HepG2 (cell line): ENCODE results near the gene CD7. TPM values are rescaled to one million over a fixed set of nuclear protein-coding genes. Genes with fewer than 3 reads are reported as not detected.

Experiments used
- BHLHE40 ChIP-seq: IDR thresholded peaks from 2 replicates; pipeline ENCODE4 v1.6.1; 2011; ENCODE audit warnings: low read length, improper control_type of control experiment
- CEBPG ChIP-seq: IDR thresholded peaks from 2 replicates; pipeline ENCODE4 v1.6.1; 2016
- CHD2 ChIP-seq: IDR thresholded peaks from 2 replicates; pipeline ENCODE4 v1.6.1; 2011; ENCODE audit warnings: low read depth, low read length, improper control_type of control experiment
- CREBL2 ChIP-seq: sonication (generic); formaldehyde crosslinking; IDR thresholded peaks from 2 replicates; pipeline ENCODE4 v1.8.1; 2023; ENCODE audit warnings: missing genetic modification reagents, mild to moderate bottlenecking, borderline replicate concordance
- FOXC1 ChIP-seq: sonication (generic); formaldehyde crosslinking; IDR thresholded peaks from 2 replicates; pipeline ENCODE4 v1.8.0; 2022; ENCODE audit warnings: mild to moderate bottlenecking, missing genetic modification reagents, borderline replicate concordance
- HNRNPL ChIP-seq: fragments of 200-400 bp; formaldehyde crosslinking; IDR thresholded peaks from 2 replicates; pipeline ENCODE4 v1.6.1; 2017; ENCODE audit warnings: mild to moderate bottlenecking, low read depth, low read length
- HOXA9 ChIP-seq: sonication (generic); formaldehyde crosslinking; IDR thresholded peaks from 2 replicates; pipeline ENCODE4 v1.8.1; 2022; ENCODE audit warnings: missing genetic modification reagents, mild to moderate bottlenecking, moderate library complexity, borderline replicate concordance
- JUNB ChIP-seq: sonication (generic); formaldehyde crosslinking; IDR thresholded peaks from 2 replicates; pipeline ENCODE4 v1.8.0; 2022; ENCODE audit warnings: missing genetic modification reagents, mild to moderate bottlenecking, borderline replicate concordance
- MZF1 ChIP-seq: sonication (generic); formaldehyde crosslinking; IDR thresholded peaks from 2 replicates; pipeline ENCODE4 v1.8.1; 2023; ENCODE audit warnings: mild to moderate bottlenecking, missing genetic modification reagents, borderline replicate concordance
- NFIB ChIP-seq: sonication (generic); formaldehyde crosslinking; IDR thresholded peaks from 2 replicates; pipeline ENCODE4 v1.9.0; 2021; ENCODE audit warnings: missing genetic modification reagents, mild to moderate bottlenecking, borderline replicate concordance
- NFKBIZ ChIP-seq: IDR thresholded peaks from 2 replicates; pipeline ENCODE4 v1.6.1; 2018; ENCODE audit warnings: missing genetic modification reagents, missing compliant biosample characterization
- NR2F1 ChIP-seq, 2 experiments: fragments of 450-650 bp in 1 of 2; formaldehyde crosslinking in 1 of 2; IDR thresholded peaks; 2 replicates each; pipeline versions ENCODE4 v1.5.0 to v1.6.1; 2016 to 2020; ENCODE audit warnings: mild to moderate bottlenecking in 1 of 2, missing compliant biosample characterization in 1 of 2, missing genetic modification reagents in 1 of 2, moderate library complexity in 1 of 2
- PHF8 ChIP-seq: sonication (generic); formaldehyde crosslinking; IDR thresholded peaks from 2 replicates; pipeline ENCODE4 v1.5.0; 2020; ENCODE audit warnings: missing genetic modification reagents
- PRDM15 ChIP-seq: sonication (generic); formaldehyde crosslinking; IDR thresholded peaks from 2 replicates; pipeline ENCODE4 v1.4.0; 2020; ENCODE audit warnings: missing genetic modification reagents
- RBM39 ChIP-seq: fragments of 200-400 bp; formaldehyde crosslinking; IDR thresholded peaks from one replicate; pipeline ENCODE4 v1.6.1; 2018; ENCODE audit warnings: antibody characterized with exemption, mild to moderate bottlenecking, low read depth, low read length; ENCODE audit not compliant: poor library complexity, severe bottlenecking
- SMAD9 ChIP-seq: sonication (generic); formaldehyde crosslinking; IDR thresholded peaks from 2 replicates; pipeline ENCODE4 v1.5.1; 2020; ENCODE audit warnings: mild to moderate bottlenecking, missing genetic modification reagents
- SOX13 ChIP-seq, 3 experiments: fragments of 450-650 bp in 1 of 3; sonication (generic) in 1 of 3; formaldehyde crosslinking in 1 of 3; IDR thresholded peaks in 2 of 3; conservative IDR thresholded peaks in 1 of 3; 2 replicates each; pipeline versions ENCODE4 v1.5.0 to v1.6.1; 2016 to 2020; ENCODE audit warnings: antibody characterized with exemption in 1 of 3, mild to moderate bottlenecking in 1 of 3, missing compliant biosample characterization in 1 of 3, missing genetic modification reagents in 1 of 3, moderate library complexity in 1 of 3
- SSRP1 ChIP-seq: IDR thresholded peaks from 2 replicates; pipeline ENCODE4 v1.6.1; 2016; ENCODE audit warnings: control low read depth
- TEAD3 ChIP-seq: optimal IDR thresholded peaks from 2 replicates; pipeline ENCODE3; 2016; ENCODE audit warnings: borderline replicate concordance
- ZFP37 ChIP-seq: sonication (generic); formaldehyde crosslinking; IDR thresholded peaks from 2 replicates; pipeline ENCODE4 v1.4.0; 2020; ENCODE audit warnings: missing genetic modification reagents, borderline replicate concordance
- ZNF382 ChIP-seq: sonication (generic); formaldehyde crosslinking; IDR thresholded peaks from 2 replicates; pipeline ENCODE4 v1.5.0; 2020; ENCODE audit warnings: missing genetic modification reagents, mild to moderate bottlenecking, borderline replicate concordance
- ZNF530 ChIP-seq: sonication (generic); formaldehyde crosslinking; IDR thresholded peaks from 2 replicates; pipeline ENCODE4 v1.5.0; 2020; ENCODE audit warnings: low read depth, mild to moderate bottlenecking, missing genetic modification reagents
- ZNF549 ChIP-seq: sonication (generic); formaldehyde crosslinking; IDR thresholded peaks from 2 replicates; pipeline ENCODE4 v1.5.0; 2020; ENCODE audit warnings: missing genetic modification reagents
- ZNF709 ChIP-seq: sonication (generic); formaldehyde crosslinking; IDR thresholded peaks from 2 replicates; pipeline ENCODE4 v1.5.0; 2020; ENCODE audit warnings: mild to moderate bottlenecking, missing genetic modification reagents
- polyA plus RNA-seq, 8 experiments: library from polyadenylated mRNA; depleted of rRNA in 3 of 8; stranded (reverse) in 7 of 8; unstranded in 1 of 8; fragments of >200 nt; fragmentation: Illumina TruSeq in 4 of 8; extraction: Trizol in 4 of 8; gene quantifications; 2 replicates each; pipeline versions ENCODE4 v1.2.1 to v1.2.3, GENCODE V29; 2011 to 2016; ENCODE audit warnings: low read depth in 4 of 8, missing spikeins in 1 of 8, mixed read lengths in 1 of 8; ENCODE audit not compliant: insufficient read depth in 1 of 8
- total RNA-seq, 5 experiments: library from RNA; depleted of rRNA; stranded (reverse); fragments of >200 nt; fragmentation: Illumina TruSeq; extraction: Trizol; gene quantifications; 2 replicates each; pipeline ENCODE4 v1.2.3, GENCODE V29; 2016; ENCODE audit warnings: low read depth in 1 of 5

CD7 gene
- total and polyA plus RNA-seq, 2 of the 13 experiments (the other 11 are each of a cell fraction or from before 2014, with no cell fraction given) = 67.6 to 76.4 TPM

GRCh38 chr17:82325286-82326180 lies 8.1 kb upstream of the CD7 start (continued):
- TF ChIP-seq SOX13 (IDR thresholded peaks at IDR 0.05) (no peak), SOX13 (CRISPR knock-in tag; conservative IDR thresholded peaks at IDR 0.05 in 1 of 2, IDR thresholded peaks at IDR 0.05 in 1 of 2) (peak in 1 of 2 experiments; percentile 74; a peak in 2 of 4 replicates), PHF8 (CRISPR knock-in tag) (peak; percentile 50; the same call in 1 of the 2 replicates), ZNF530 (CRISPR knock-in tag) (no peak), NFIB (CRISPR knock-in tag) (no peak), FOXC1 (CRISPR knock-in tag) (peak; percentile 56), TEAD3 (CRISPR knock-in tag) (peak; percentile 82), CEBPG (CRISPR knock-in tag) (no peak), CHD2 (no peak), ZFP37 (CRISPR knock-in tag) (0 out of 2 replicates have a peak, but pooled peaks have one; percentile 84), SMAD9 (peak; percentile 22; the same call in 1 of the 2 replicates), CREBL2 (CRISPR knock-in tag) (peak; percentile 90; the same call in 1 of the 2 replicates), HOXA9 (CRISPR knock-in tag) (0 out of 2 replicates have a peak, but pooled peaks have one; percentile 52), JUNB (CRISPR knock-in tag) (no peak), PRDM15 (CRISPR knock-in tag) (peak; percentile 58; the same call in 1 of the 2 replicates), SSRP1 (CRISPR knock-in tag) (no peak), MZF1 (CRISPR knock-in tag) (0 out of 2 replicates have a peak, but pooled peaks have one; percentile 73), NFKBIZ (no peak), BHLHE40 (peak; percentile 60), NR2F1 (CRISPR knock-in tag; IDR thresholded peaks at IDR 0.05) (peak; percentile 94 to 98), RBM39 (no peak), ZNF709 (CRISPR knock-in tag) (peak; percentile 39; the same call in 1 of the 2 replicates), ZNF549 (CRISPR knock-in tag) (no peak), HNRNPL (peak; percentile 99), ZNF382 (CRISPR knock-in tag) (no peak)
